GM18499 (cell line): ENCODE data around the gene MSMP.

Experiments used
- ATAC-seq: cut with Tn5 transposase; IDR thresholded peaks from one replicate; pipeline ENCODE4 v1.9.1; 2021; ENCODE audit warnings: moderate number of reproducible peaks; ENCODE audit not compliant: insufficient read depth, unreplicated experiment

Gene MSMP

DNA sequence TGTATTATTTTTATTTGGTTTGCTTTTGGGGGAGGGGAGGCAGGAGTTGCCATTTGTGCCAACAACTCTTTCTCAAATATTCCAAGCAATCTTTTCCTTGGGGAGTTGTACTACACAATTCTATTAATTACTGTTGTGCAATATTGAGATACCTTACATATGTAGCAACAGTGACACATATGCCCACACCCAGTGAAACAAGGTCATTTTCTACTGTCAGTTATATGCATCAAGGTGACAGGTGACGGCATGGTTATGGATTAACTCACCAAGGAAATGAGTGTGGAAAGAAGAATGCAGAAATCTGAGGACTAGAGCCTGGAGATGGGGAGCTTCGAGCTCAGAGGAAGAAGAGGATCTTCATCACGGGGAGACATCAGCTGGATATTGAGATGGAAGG lies 17.9 kb upstream of the MSMP start:
- ATAC-seq: no peak

DNA sequence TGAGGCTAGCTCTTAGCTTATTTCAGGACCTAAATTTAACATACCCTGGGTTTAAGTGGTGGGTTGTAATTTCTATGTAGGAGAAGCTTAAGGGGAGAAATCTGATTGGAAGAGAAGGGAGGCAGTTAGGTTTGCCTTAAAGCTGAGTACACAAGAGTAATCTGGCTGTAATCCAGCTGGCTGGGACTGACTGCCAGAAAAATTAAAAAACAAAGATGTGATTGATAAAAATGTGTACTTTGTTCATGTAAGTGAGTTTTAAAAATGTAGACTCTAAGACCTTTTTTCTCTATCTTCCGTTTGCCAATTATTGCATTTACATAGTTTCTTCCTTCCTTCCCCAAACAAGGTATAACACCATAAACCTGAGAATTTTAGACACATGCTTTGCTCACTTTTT lies 17.5 kb upstream of the MSMP start:
- no peak for ATAC-seq

DNA sequence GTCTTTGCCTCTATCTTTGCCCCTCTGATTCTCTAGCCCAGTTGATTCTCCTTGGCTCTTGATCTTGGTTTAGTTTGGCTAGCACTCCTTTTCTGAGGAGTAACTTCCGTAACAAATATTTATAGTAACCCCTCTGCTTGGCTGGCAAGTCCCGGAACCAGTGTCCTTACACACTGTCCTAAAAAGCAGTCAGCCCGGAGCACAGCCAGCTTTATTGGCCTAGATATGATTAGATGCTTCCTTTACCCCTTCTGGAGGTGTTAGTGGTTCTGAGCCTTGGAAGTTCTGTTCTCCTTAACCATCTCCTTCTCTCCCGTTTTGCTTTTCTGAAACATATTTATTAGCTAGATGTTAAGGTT lies 17.0 kb upstream of the MSMP start:
- no peak for ATAC-seq

DNA sequence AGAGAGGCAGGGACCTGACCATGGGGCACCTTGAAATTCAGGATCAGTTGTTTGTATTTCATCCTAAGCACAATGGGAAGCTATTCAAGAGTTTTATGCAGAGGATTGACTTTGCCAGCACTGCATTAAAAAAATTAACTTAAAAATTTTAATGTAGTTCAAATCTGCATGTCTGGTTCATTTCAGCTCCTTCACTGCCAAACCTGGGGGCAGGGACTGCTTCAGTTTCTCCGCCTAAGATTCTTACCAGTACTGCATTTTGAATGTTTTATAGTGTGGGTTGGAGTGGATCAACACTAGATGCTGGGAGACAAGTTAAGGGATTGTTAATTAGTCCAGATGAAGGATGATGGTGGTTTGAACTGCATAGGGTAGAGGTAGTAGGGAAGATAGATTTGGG lies 15.7 kb upstream of the MSMP start:
- ATAC-seq: no peak

DNA sequence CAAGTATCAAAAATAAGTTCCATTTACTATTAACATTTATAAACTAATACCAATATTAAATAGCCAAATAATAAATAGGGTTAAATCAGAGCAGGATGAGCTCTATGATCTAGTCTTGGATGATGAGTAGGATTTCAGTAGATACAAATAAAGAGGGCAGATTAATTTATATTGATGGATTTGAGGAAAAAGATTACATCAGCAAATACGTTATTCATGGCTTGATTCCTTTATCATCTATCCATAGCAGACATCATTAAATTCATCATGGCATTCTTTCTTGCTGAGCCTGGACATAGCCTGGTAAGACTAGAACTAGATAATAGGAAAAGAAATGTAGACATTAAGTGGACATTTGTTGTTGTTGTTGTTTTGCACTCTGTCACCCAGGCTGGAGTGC lies 13.4 kb upstream of the MSMP start:
- ATAC-seq: no peak

DNA sequence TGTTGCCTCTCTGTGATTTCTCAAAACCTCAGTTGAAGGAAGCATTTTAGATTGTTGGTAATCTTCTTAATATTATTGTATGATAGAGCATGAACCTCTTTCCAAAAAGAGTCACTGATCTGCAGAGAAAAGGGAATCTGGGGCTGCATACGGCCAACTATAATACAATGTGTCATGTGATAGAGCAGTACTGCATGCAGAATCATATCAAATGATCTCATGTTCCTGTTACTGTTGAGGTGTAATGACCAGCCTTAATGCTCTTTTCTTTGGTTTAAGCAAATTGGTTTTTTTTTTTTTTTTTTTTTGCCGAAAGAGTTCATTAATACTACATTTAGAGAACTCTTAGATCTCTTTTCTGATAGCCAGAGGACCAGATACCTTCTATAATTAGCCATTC lies 12.9 kb upstream of the MSMP start:
- no peak for ATAC-seq

DNA sequence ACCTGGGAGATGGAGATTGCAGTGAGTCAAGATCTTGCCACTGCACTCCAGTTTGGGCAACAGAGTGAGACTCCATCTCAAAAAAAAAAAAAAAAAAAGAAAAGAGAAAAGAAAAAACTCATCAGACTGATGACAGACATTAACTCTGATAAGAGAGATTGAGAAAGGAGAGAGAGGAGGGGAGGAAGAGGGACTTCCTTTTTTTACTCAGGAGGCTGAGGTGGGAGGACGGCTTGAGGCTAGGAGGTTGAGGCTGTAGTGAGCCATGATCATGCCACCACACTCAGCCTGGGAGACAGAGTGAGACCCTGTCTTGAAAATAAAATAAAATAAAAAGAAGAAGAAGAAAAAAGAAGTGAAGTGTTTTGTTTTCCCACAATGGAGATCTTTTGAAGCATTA lies 9.7 kb upstream of the MSMP start:
- ATAC-seq: no peak

DNA sequence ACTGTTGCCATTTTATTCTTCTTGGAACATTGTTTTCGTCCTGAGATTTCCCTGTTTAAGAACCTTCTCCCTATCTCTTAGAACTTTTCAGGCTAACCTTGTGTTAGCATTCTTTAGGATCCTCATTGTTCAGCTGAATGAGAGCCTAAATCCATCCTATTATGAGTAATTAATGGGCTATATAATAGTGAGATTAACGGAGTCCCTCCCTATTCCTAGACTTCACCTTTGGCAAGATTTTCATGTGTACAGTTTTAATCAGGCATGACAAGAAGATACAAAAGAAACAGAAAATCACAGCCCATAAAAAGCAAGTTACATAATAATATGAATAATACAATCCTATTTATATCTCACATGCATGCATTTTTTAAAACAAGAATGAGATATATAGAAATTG lies 9.1 kb upstream of the MSMP start:
- no peak for ATAC-seq

DNA sequence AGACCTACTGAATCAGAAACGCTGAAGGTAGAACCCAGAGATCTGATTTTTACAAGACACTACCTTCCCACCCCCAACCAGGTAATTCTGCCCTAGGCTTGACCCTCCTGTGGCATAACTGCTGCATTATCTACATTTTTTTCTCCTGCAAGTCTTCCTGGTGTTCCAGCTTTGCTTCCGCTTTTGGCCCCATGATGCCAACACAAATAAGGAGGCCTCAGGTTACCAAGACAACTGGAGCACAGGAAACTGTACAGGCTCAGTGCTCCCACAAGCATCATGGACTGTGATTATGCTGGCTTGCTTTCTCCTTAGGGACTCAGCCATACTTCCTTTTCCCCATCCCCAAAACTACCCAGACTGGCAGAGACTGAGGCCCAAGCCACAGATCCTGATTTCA lies 6.6 kb upstream of the MSMP start:
- no peak for ATAC-seq

DNA sequence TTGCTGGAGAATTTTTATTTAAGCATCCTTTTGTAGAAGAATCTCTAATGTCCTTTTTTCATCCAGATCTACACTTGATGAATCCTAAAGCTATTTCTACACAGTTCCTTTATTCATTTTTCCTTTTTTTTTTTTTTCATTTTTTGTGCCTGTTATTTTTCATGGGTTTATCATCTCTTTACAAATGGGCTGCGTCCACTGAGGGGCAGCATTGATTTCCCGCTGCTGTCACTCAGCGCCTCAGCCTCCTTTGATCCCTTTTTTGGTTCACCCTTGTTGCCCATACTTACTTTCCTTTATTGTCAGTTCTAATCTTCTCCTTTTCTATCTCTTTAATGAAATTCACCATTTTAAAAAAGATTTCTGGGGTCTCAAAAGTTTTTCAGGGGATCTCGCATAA lies 5.7 kb upstream of the MSMP start:
- no peak for ATAC-seq

DNA sequence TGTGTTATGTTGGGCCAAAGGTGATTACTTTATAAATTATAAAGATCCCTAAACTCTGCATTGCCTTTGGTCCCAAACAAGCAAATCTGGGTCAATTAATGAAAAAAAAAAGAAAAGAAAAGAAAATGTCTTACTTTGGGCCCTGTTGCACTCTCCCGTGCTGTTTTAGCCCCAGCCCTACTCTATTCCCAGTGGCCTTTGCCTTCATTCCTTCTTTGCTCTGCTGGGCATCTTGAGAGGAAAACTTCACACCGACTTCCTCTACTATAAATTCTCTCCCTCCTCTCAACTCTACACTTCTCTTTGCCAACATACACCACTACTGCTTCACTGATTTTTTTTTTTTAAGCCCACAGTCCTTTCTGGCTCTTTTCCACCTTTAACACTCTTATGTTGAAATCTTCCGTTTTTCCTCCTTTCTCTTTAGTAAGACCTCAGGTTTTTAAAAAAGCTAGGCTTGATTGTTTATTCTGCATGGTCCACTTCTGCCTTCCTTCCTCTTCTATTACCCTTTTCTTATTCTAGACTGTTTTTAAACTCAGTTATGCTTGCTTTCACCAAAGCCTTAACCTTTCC lies 4.5 kb upstream of the MSMP start:
- ATAC-seq: no peak

DNA sequence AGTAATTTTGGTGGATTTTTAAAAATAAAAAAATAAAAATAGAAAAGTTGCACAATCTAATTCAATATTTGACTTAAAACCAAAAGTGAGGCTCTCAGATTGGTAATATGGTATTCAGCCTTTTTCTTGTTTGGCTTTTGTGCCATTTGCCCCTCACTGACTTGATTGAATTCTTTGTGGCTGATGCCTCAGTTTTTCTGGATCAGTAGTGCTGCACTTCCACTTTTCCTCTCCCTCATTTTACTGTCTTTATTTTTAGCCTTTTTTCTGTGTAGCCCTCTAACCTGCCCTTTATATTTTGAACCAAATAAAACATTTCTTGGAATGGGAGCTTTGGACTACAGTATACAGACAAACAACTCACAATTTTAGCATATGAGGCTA lies 3.8 kb upstream of the MSMP start:
- ATAC-seq: no peak

DNA sequence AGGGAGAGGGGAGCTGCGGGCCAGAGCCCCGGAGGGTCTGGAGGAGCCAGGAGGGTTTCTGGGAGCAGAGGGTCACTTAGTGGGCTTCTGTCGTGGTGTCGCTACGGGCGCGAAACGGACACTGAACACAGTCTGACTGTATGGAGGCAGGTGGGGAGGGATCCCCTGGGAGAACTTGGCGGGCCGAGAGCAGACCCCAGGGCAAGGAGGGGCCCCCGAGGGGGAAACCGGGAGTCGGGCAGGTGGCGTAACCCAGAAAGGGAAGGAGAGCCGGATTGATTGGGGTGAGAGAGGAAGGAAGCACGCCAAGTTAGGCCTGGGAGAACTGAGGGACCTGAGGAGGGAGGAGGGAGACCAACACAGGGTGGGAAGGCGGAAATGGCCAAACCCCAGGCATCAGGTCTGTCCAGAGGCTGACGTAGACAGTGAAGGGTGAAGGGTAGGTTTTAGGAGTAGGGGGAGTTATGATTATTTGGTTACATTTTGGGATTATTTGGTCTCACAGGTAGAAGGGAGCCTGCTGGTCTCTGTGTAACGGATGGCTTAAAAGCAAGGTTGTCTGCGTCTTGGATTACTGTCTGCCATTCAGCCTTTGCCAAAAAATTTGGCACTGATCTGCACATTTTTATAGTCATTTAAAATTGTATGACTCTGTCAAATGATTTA lies 3.3 kb upstream of the MSMP start:
- ATAC-seq: no peak

DNA sequence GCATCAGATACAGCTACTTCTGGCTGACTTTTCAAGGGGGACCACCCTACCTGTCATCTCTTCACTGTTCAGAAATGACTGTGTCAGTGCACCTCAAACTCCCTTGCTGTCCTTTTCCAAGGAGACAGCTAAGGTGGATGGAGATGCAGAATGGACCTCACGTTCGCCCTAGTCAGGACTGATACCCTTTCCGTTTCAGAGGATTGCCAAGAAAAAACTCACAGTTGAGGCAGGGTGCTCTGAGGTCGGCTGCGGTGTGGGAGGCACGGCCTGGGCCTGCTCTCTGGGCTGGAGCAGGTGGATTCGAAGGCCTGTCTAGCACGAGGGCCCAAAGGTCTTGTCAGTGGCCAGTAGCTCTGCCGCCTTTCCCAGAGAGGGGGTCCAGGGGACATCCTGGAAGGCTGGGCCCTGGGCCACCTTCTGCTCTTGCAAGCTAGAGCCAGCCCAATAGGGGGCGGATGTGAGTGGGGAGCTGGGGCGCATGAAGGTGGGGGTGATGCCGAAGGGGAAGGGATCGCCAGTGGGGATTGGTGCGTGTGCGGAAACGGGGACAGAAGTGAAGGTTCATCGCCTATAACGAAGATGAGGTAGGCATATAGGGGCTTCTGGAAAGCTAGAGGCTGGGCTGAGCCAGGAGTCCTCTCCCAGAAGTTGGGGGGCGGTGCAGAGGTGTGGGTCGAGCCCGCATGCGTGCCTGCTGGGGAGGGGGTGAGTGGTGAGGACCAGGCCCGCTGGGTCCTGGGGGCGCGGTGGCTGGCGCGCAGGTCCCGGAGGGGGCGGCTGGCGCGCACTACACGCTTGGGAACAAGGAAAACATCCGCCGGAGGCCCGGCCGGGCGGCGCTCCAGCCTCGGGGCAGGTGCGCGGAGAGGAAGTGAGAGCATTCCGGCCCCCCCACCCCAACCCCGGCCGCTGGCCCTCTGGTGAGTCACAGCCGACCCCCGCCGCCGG lies 2.5 kb upstream of the MSMP start:
- ATAC-seq: no peak

DNA sequence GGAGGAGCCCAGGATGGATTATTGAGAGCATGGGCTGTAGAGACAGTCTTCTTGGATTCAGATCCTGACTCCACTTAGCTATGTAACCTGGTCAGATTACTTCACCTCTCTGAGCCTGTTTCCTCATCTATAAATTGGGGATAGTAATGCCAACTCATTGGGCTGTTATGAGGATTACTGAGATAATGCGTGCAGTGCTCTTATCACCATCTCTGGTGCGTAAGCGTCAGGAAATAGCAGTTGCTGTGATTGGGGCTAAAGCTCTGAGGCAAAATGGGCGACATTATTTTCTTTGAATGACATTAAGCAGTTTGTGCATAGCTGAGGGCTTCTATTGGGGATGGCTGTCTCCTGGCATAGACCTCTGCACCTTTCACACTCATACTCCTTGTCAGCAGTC lies 995 bp upstream of the MSMP start:
- ATAC-seq: no peak

DNA sequence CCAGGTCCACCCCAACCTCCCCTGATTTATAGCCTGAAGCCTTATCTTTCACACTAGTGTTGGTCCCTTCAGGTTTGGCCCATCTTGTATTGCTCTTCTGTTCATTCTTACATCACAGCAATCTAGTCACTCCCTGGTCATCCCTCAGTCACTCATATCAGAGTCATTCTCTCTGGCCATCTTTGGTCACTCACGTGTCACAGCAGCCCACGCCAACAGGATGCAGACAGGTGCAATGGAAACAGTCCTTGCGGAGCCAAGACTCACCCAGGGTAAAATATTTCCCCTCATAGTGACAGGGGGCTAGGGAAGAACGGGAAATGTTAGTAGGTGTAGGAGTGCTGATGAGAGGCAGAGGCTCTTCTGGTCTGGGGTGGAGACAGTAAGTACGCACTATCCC lies 610 bp downstream of the MSMP start:
- no peak for ATAC-seq

DNA sequence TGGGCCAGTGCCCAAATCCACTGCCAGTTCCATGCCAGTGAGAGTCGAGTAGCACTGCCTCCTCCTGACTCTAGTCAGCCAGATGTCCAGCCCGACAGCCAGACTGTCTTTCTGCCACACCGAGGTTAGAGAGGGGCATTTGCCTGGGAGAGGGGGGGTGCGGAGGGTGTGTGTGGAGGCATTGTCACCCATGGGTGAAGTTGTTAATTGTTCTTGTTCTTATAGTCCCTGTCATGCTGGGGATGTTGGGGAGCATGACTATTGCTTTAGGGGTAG lies 3.9 kb downstream of the MSMP start:
- ATAC-seq: no peak

DNA sequence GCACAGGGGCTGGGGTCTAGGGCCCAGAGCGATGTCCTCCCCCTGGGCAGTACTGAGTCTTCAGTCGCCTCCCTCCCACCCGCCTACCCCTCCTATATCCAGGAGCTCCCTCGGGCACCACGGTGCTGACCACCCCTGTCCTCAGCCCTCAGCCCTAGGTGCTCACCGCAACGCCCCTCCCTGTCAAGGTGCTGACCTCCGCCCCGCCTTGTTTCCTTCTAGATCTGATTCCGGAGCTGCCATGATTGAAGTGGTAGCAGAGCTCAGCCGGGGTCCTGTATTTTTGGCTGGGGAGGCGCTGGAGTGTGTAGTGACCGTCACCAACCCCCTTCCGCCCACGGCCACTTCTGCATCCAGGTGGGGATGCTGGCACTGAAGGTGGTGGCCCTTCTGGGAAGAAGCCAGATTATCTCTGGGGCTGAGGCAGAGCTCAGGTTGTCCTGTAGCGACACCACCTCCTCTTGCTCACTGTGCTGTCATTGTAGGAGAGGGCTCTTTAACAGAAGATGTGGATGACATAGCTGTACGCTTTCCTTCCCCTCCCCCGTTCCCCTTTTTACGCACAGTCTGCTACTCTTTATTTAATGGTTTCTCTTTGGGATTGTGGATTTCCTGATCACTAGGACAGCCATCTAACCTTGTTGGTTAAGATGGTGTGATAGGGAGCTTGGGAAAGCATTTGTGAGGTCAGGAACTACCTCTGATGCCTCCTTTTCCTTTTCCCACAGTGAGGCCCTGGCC lies 4.4 kb downstream of the MSMP start:
- ATAC-seq: no peak

DNA sequence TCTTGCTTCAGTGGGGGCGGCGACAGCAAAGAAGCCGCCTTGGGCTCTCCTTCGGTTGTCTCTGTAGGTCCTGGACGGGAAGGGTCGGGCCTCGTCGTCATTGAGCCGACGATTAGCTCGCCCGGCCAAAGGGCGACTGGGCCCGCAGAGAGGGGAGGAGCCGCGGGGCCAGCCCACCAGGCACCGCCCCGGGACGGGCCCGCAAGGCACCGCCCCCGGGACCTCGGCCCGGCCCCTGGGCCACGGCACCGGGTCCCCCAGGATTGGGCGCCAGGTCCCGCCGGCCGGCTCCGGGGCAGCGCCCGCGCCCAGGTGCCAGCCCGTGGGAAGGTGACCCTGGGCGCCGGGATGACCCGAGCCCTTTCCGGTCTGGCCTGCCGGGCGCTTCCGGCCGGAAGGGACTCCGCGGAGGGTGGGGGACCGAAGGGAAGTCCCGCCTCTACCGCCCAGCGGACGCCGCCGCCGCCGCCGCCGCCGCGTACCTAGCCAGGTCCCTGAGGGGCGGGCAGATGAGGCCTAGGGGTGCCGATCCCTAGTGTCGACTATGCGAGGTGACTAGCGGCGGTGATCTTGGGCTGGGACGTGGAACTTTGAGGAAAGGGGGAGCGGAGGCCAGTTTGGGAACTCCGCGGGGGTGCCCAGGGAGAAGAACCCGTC lies 5.1 kb downstream of the MSMP start, which contains the start of the genes GBA2 and RGP1:
GBA2 (minus strand) TSS at position 371 of the 657 bp plus-strand sequence. CDS start 524 bp downstream, outside the sequence.
RGP1 (plus strand) TSS at position 430 of the 657 bp plus-strand sequence. CDS start 469 bp downstream, outside the sequence.
- no peak for ATAC-seq

DNA sequence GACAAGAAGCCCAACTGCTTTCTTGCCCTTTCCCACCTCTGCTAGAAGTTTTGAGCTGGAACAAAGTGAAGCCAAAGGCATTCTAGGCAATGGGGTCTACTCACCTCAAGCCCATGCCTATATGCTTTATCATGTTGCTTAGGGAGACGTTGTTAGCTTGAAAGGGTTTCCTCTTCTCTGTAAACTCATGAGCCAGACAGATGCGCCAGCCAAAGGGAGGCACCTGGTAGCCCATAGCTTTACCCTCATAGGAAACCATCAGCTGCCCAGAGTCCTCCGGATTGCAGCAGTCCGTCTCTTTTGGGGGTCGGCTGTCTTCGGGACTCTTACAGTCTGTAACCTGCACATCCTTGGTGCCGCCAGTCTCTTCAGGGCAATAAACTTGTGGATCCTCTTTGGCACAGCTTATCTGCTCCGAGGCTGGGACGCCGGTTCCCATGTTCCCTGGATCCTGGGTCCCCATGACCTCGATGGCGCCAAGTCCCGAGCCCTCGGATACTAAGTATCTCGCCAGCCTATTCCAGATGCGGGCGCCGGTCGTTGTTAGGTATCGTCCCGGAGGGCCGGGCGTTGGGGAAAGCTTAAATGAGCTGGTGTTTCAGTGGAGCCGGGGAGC lies 5.7 kb downstream of the MSMP start:
- ATAC-seq: no peak
